Neuronal stem cell (in vitro differentiated cells): ENCODE results near the gene WFS1.
A peak's percentile ranks its signal among the peaks of the same experiment; 100 is the strongest.

Experiments
- DNase-seq: peaks from one replicate; pipeline ENCODE4 v3.0.0-alpha.2; 2013; ENCODE audit warnings: low spot score
- H2AFZ ChIP-seq: one replicate; pipeline ENCODE4 v1.6.1; 2013; ENCODE audit warnings: mild to moderate bottlenecking, low read length, inconsistent platforms
- H2AK5ac ChIP-seq: 2 replicates; pipeline ENCODE4 v1.6.1; 2013; ENCODE audit warnings: low read depth, mild to moderate bottlenecking, inconsistent platforms, low read length, moderate library complexity, mixed read lengths
- H2BK120ac ChIP-seq: 2 replicates; pipeline ENCODE4 v1.6.1; 2013; ENCODE audit warnings: low read depth, mild to moderate bottlenecking, inconsistent platforms, low read length, moderate library complexity, mixed read lengths
- H2BK12ac ChIP-seq: one replicate; pipeline ENCODE4 v1.6.1; 2013; ENCODE audit warnings: low read length, inconsistent platforms
- H2BK15ac ChIP-seq: 2 replicates; pipeline ENCODE4 v1.6.1; 2013; ENCODE audit warnings: mild to moderate bottlenecking, low read length, inconsistent platforms, mixed read lengths
- H2BK5ac ChIP-seq: one replicate; pipeline ENCODE4 v1.6.1; 2013; ENCODE audit warnings: inconsistent platforms, mild to moderate bottlenecking, low read length, moderate library complexity
- H3K14ac ChIP-seq: one replicate; pipeline ENCODE4 v1.6.1; 2013; ENCODE audit warnings: low read length, inconsistent platforms
- H3K18ac ChIP-seq: 2 replicates; pipeline ENCODE4 v1.6.1; 2013; ENCODE audit warnings: low read length, inconsistent platforms
- H3K23ac ChIP-seq: 2 replicates; pipeline ENCODE4 v1.6.1; 2013; ENCODE audit warnings: low read depth, mild to moderate bottlenecking, mixed read lengths, low read length, inconsistent platforms; ENCODE audit not compliant: poor library complexity
- H3K27ac ChIP-seq: replicated peaks from 3 replicates; pipeline ENCODE4 v1.5.1; 2013; ENCODE audit warnings: low read length, inconsistent platforms
- H3K27me3 ChIP-seq, 3 experiments: 2 replicates each; pipeline ENCODE4 v1.6.1; 2013; ENCODE audit warnings: low read length in 3 of 3, mild to moderate bottlenecking in 2 of 3, inconsistent platforms in 1 of 3, low read depth in 1 of 3, mixed read lengths in 1 of 3, moderate library complexity in 1 of 3; ENCODE audit not compliant: control insufficient read depth in 3 of 3, insufficient read depth in 3 of 3
- H3K36me3 ChIP-seq, 2 donors: replicated peaks in 1 of 2; 2 replicates each; pipeline ENCODE4 v1.6.1; 2013; ENCODE audit warnings: low read length in 2 of 2; ENCODE audit not compliant: control insufficient read depth in 2 of 2, insufficient read depth in 2 of 2
- H3K4ac ChIP-seq: 2 replicates; pipeline ENCODE4 v1.6.1; 2013; ENCODE audit warnings: inconsistent platforms, mild to moderate bottlenecking, low read length, moderate library complexity
- H3K4me1 ChIP-seq, 2 donors: 1 replicate in 1 of 2; 2 replicates in 1 of 2; pipeline ENCODE4 v1.6.1; 2013; ENCODE audit warnings: low read length in 2 of 2, low read depth in 1 of 2; ENCODE audit not compliant: control insufficient read depth in 2 of 2, insufficient read depth in 1 of 2
- H3K4me2 ChIP-seq: one replicate; pipeline ENCODE4 v1.6.1; 2013; ENCODE audit warnings: mild to moderate bottlenecking, low read length, inconsistent platforms; ENCODE audit not compliant: insufficient read depth, poor library complexity, severe bottlenecking
- H3K4me3 ChIP-seq, 2 donors: 2 replicates each; pipeline ENCODE4 v1.5.1; 2013; ENCODE audit warnings: low read length in 2 of 2, mild to moderate bottlenecking in 2 of 2, inconsistent platforms in 1 of 2, moderate library complexity in 1 of 2
- H3K79me1 ChIP-seq: one replicate; pipeline ENCODE4 v1.6.1; 2013; ENCODE audit warnings: low read depth, mild to moderate bottlenecking, inconsistent platforms, low read length, moderate library complexity
- H3K9ac ChIP-seq: one replicate; pipeline ENCODE4 v1.6.1; 2013; ENCODE audit warnings: mild to moderate bottlenecking, low read depth, low read length, inconsistent platforms; ENCODE audit not compliant: poor library complexity
- H3K9me3 ChIP-seq, 2 donors: replicated peaks in 1 of 2; 2 replicates each; pipeline versions ENCODE3 to v1.6.1; 2013; ENCODE audit warnings: low read length in 2 of 2, mild to moderate bottlenecking in 2 of 2, inconsistent platforms in 1 of 2, low read depth in 1 of 2, mixed read lengths in 1 of 2, moderate library complexity in 1 of 2; ENCODE audit not compliant: control insufficient read depth in 2 of 2, insufficient read depth in 1 of 2
- H4K8ac ChIP-seq: one replicate; pipeline ENCODE4 v1.6.1; 2013; ENCODE audit warnings: low read depth, mild to moderate bottlenecking, inconsistent platforms, low read length, moderate library complexity
- H4K91ac ChIP-seq: one replicate; pipeline ENCODE4 v1.6.1; 2013; ENCODE audit warnings: low read length, low read depth, mild to moderate bottlenecking, inconsistent platforms; ENCODE audit not compliant: poor library complexity
- WGBS, 2 donors: extraction: QIAGEN DNeasy Blood & Tissue Kit; methylation state at CpG; one replicate each; pipeline ENCODE4 v1.1.7; 2013; ENCODE audit warnings: missing lambda C conversion rate in 2 of 2, mixed read lengths in 1 of 2; ENCODE audit not compliant: insufficient read length in 2 of 2, insufficient replicate concordance in 1 of 2; ENCODE audit errors: extremely low coverage in 2 of 2; 5-methylcytosine and 5-hydroxymethylcytosine counted together

Gene WFS1

DNA sequence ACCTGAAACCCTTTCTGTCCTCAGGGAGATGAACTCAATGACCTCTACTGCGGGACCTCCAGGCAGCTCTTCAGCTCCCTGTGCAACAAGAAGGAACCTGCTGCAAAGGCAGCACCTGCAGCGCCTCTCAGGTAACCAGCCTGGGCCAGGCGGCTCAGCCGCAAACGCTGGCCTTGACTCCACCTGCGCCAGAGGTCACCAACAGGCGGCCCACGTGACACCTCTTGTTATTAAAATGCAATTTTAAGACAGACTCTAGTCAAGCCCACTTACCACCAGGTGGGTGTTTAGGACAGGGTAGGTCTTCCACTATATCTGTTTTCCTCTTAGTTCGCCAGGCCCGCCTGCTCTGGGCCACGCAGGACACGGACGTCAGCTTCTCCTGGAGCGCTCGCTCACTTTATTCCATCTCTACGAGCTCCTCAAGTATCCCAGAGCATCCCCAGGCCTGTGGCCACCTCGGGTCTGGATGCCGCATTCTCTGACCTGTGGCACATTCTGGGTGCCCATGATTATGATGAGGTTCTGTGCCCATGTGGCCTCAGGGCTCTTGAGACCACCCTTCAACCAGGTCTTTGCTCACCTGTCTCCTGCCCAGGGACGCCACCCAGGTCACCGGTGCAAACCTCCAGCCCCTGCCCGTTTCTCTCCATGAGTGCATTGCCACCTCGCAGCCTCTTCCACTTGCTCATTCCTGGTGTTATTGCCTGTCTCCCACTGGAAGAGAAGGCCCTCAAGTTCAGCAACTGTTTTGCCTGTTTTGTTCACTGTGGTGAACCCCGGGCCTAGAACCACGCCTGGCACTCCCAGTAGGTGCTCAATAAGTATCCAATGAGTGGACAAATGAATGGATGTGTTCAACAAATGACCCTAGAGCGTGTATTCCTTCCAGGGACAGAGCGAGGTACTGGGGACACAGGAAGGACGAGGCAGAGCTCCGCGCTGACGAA, 36.5 kb upstream of the WFS1 start:
- Histone ChIP-seq H2BK120ac (no peak overlapping the region), H3K27ac (no peak overlapping the region), H3K4me1 (no peaks in the 10 kb centered on the region), H3K4me2 (no peak overlapping the region), H3K4ac (no peak overlapping the region), H3K9me3 (no peaks in the 10 kb centered on the region), H3K18ac (no peak overlapping the region), H2AK5ac (no peak overlapping the region), H4K91ac (no peak overlapping the region), H2BK15ac (no peak overlapping the region), H3K14ac (no peak overlapping the region), H3K4me3 (no peak overlapping the region), H2BK5ac (no peak overlapping the region), H3K9ac (peak overlapping the region; percentile 24), H3K27me3 (peaks cover 0 to 25% (median 0%) of the 10 kb centered on the region in 3 experiments), H3K36me3 (no peaks in the 10 kb centered on the region), H3K23ac (no peak overlapping the region), H2BK12ac (no peak overlapping the region), H4K8ac (no peak overlapping the region), H2AFZ (no peak overlapping the region), H3K79me1 (no peaks in the 10 kb centered on the region)
- no CpG with 5 or more reads among the region's 30 CpGs for WGBS, 2 donors
- DNase-seq, result no peak

DNA sequence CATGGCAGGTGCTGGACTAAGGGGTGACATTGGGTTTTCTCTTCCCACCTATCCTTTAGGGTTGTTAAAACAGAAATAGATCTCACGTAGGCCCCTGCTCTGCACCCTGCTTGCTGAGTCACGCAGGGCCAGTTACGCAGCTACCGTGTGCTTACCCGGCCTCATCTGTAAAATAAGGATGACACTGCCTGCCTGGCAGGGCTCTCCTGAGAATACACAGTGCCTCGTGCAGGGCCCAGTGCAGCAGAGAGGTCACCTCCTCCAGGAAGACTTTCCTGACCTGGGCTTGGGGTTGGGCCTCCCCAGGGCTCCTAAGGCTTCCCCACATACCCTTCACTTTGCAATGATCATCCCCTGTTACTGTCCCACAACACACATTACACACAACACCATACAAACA, 35.7 kb upstream of the WFS1 start:
- Histone ChIP-seq H3K4me1 (no peaks in the 10 kb centered on the region), H2BK5ac (no peak overlapping the region), H2BK12ac (no peak overlapping the region), H4K91ac (no peak overlapping the region), H4K8ac (no peak overlapping the region), H3K14ac (no peak overlapping the region), H2BK120ac (no peak overlapping the region), H3K9ac (peak overlapping the region; percentile 6), H2AFZ (no peak overlapping the region), H2AK5ac (no peak overlapping the region), H3K23ac (no peak overlapping the region), H3K4me3 (no peak overlapping the region), H3K18ac (no peak overlapping the region), H3K4ac (no peak overlapping the region), H3K4me2 (no peak overlapping the region), H3K79me1 (no peaks in the 10 kb centered on the region), H3K27ac (no peak overlapping the region), H3K36me3 (no peaks in the 10 kb centered on the region), H2BK15ac (no peak overlapping the region), H3K27me3 (peaks cover 0 to 25% (median 0%) of the 10 kb centered on the region in 3 experiments), H3K9me3 (no peaks in the 10 kb centered on the region)
- DNase-seq, result no peak
- no CpG with 5 or more reads among the region's 6 CpGs for WGBS, 2 donors

DNA sequence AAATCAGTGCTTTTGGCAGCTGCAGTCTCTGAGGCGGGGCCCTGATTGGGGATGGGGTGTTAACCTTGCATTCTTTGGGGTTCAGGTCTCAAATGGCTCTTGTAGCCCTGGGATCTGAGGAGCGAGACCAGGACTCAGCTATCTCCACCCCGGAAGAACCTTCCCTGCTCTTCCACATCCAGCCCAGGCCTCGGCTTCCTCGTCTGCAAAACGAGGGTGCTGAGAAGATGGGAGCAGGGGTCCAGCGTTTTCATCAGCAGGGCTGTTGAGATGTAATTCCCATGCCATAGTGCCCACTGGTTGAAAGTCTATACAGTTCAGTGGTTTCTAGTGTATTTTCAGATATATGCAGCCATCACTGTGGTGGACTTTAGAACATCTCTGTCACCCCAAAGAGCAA, 34.6 kb upstream of the WFS1 start:
- Histone ChIP-seq H3K4me3 (no peak overlapping the region), H4K91ac (no peak overlapping the region), H2AK5ac (no peak overlapping the region), H3K4me1 (peaks cover 0 to 2% of the 10 kb centered on the region in 2 donors), H3K27me3 (peaks cover 0 to 20% (median 0%) of the 10 kb centered on the region in 3 experiments), H3K14ac (no peak overlapping the region), H3K18ac (no peak overlapping the region), H3K4me2 (no peak overlapping the region), H3K9ac (no peak overlapping the region), H3K4ac (no peak overlapping the region), H2AFZ (no peak overlapping the region), H2BK120ac (no peak overlapping the region), H3K23ac (no peak overlapping the region), H3K36me3 (no peaks in the 10 kb centered on the region), H3K79me1 (no peaks in the 10 kb centered on the region), H2BK12ac (no peak overlapping the region), H3K9me3 (no peaks in the 10 kb centered on the region), H2BK5ac (no peak overlapping the region), H4K8ac (no peak overlapping the region), H3K27ac (no peak overlapping the region), H2BK15ac (no peak overlapping the region)
- no peak for DNase-seq
- WGBS, 2 donors, result no CpG with 5 or more reads among the region's 7 CpGs

DNA sequence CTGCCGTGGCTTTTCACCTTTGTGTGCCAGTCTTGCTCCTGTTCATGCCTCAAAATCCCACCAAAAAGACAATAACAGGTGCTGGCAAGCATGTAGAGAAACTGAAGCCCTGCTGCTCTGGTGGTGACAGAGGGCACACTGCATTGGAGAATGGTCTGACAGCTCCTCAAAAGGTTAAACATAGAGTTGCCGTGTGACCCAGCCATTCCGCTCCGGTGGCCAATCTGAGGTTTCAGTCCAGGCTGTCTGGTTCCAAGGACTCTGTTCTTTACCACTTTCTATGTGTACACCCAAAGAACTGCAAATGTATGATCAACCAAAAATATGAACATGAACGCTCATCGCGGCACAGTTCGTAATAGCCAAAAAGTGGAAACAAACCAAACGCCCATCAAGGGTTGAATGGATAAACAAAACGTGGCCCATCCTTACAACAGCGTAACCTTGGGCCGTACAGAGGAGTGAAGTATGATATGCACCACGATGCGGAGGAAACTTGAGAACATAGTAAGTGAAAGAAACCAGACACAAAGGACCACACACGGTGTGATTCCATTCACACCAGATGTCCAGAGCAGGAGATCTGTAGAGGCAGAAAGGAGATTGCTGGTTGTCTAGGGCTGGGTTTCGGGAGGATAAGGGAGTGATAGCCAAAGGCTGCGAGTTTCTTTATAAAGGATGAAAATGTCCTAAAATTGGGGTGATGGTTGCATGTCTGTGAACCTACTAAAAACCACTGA, 33.6 kb upstream of the WFS1 start:
- H3K27ac ChIP-seq, result no peak overlapping the region
- no peak overlapping the region for H3K9ac ChIP-seq
- H3K4ac ChIP-seq, result no peak overlapping the region
- H2BK5ac ChIP-seq, result no peak overlapping the region
- H3K9me3 ChIP-seq, result no peaks in the 10 kb centered on the region
- no peak overlapping the region for H2BK120ac ChIP-seq
- H3K14ac ChIP-seq, result no peak overlapping the region
- H3K4me1 ChIP-seq, result peaks cover 0 to 2% of the 10 kb centered on the region in 2 donors
- H4K91ac ChIP-seq, result no peak overlapping the region
- no peak overlapping the region for H3K4me3 ChIP-seq
- no peak overlapping the region for H2BK15ac ChIP-seq
- no peak overlapping the region for H4K8ac ChIP-seq
- DNase-seq, result no peak
- no peak overlapping the region for H2AFZ ChIP-seq
- H3K79me1 ChIP-seq, result no peaks in the 10 kb centered on the region
- H3K4me2 ChIP-seq, result no peak overlapping the region
- peak overlapping the region; percentile 66 for H2AK5ac ChIP-seq
- no peak overlapping the region for H3K23ac ChIP-seq
- peak overlapping the region; percentile 6 for H3K18ac ChIP-seq
- no CpG with 5 or more reads among the region's 17 CpGs for WGBS, 2 donors
- peaks cover 0 to 20% (median 0%) of the 10 kb centered on the region in 3 experiments for H3K27me3 ChIP-seq
- H3K36me3 ChIP-seq, result no peaks in the 10 kb centered on the region
- no peak overlapping the region for H2BK12ac ChIP-seq
